Liver (tissue), 9 donors: ENCODE measurements around the gene DIAPH2. TPM values are rescaled to one million over a fixed set of nuclear protein-coding genes. Genes with fewer than 3 reads are reported as not detected.
A peak's percentile ranks its signal among the peaks of the same experiment; 100 is the strongest.

Experiments
- DNase-seq: peaks from one replicate; pipeline ENCODE4 v3.0.0-alpha.2; 2017; ENCODE audit warnings: low spot score
- H3K27ac ChIP-seq, 2 donors: one replicate each; pipeline ENCODE4 v1.7.0; 2013; ENCODE audit warnings: inconsistent platforms in 2 of 2, low read length in 2 of 2, control low read depth in 1 of 2, low read depth in 1 of 2, mild to moderate bottlenecking in 1 of 2
- H3K27me3 ChIP-seq, 4 donors: one replicate each; pipeline versions ENCODE4 v1.6.1 to v1.7.0; 2013; ENCODE audit warnings: low read length in 3 of 4, inconsistent platforms in 1 of 4, mild to moderate bottlenecking in 1 of 4, moderate library complexity in 1 of 4; ENCODE audit not compliant: control insufficient read depth in 4 of 4, insufficient read depth in 4 of 4
- H3K36me3 ChIP-seq, 4 donors: one replicate each; pipeline versions ENCODE4 v1.6.1 to v1.7.0; 2013; ENCODE audit warnings: low read length in 3 of 4, mild to moderate bottlenecking in 3 of 4, low read depth in 1 of 4, moderate library complexity in 1 of 4; ENCODE audit not compliant: control insufficient read depth in 4 of 4, insufficient read depth in 3 of 4
- H3K4me1 ChIP-seq, 4 donors: one replicate each; pipeline versions ENCODE4 v1.6.1 to v1.7.0; 2013; ENCODE audit warnings: low read length in 3 of 4, mild to moderate bottlenecking in 3 of 4, moderate library complexity in 1 of 4; ENCODE audit not compliant: control insufficient read depth in 4 of 4, insufficient read depth in 4 of 4
- H3K4me3 ChIP-seq, 3 donors: one replicate each; pipeline versions ENCODE4 v1.6.1 to v1.7.0; 2013; ENCODE audit warnings: low read length in 3 of 3, control low read depth in 1 of 3, low read depth in 1 of 3, mild to moderate bottlenecking in 1 of 3
- H3K9ac ChIP-seq, 2 donors: one replicate each; pipeline ENCODE4 v1.7.0; 2013; ENCODE audit warnings: low read length in 2 of 2, mild to moderate bottlenecking in 2 of 2, moderate library complexity in 2 of 2, control low read depth in 1 of 2, low read depth in 1 of 2
- H3K9me3 ChIP-seq, 4 donors: one replicate each; pipeline versions ENCODE4 v1.6.1 to v1.7.0; 2013; ENCODE audit warnings: low read length in 3 of 4; ENCODE audit not compliant: control insufficient read depth in 4 of 4
- CTCF ChIP-seq: fragments of 150-350 bp; IDR thresholded peaks from 2 replicates; pipeline ENCODE4 v1.5.1; 2017; ENCODE audit warnings: improper control_type of control experiment, low read depth, low read length; ENCODE audit not compliant: missing input control
- EGR1 ChIP-seq, 2 donors: IDR thresholded peaks; 2 replicates each; pipeline ENCODE4 v1.6.1; 2016 to 2018; ENCODE audit warnings: antibody characterized with exemption in 2 of 2, low read depth in 2 of 2
- FOXA1 ChIP-seq: IDR thresholded peaks from 2 replicates; pipeline ENCODE4 v1.6.1; 2016; ENCODE audit warnings: antibody characterized with exemption
- FOXA2 ChIP-seq: IDR thresholded peaks from 2 replicates; pipeline ENCODE4 v1.6.1; 2016; ENCODE audit warnings: antibody characterized with exemption
- GABPA ChIP-seq, 2 donors: IDR thresholded peaks in 1 of 2; conservative IDR thresholded peaks in 1 of 2; 2 replicates each; pipeline ENCODE4 v1.6.1; 2016; ENCODE audit warnings: antibody characterized with exemption in 2 of 2, mild to moderate bottlenecking in 1 of 2, moderate library complexity in 1 of 2
- HNF4A ChIP-seq, 2 donors: conservative IDR thresholded peaks; 2 replicates each; pipeline ENCODE4 v1.6.1; 2016; ENCODE audit warnings: antibody characterized with exemption in 2 of 2, mild to moderate bottlenecking in 2 of 2
- JUND ChIP-seq, 2 donors: IDR thresholded peaks; 2 replicates each; pipeline ENCODE4 v1.6.1; 2016; ENCODE audit warnings: antibody characterized with exemption in 2 of 2
- NR2F2 ChIP-seq: IDR thresholded peaks from 2 replicates; pipeline ENCODE4 v1.6.1; 2016; ENCODE audit warnings: antibody characterized with exemption
- RAD21 ChIP-seq, 2 donors: IDR thresholded peaks; 2 replicates each; pipeline ENCODE4 v1.6.1; 2016; ENCODE audit warnings: antibody characterized with exemption in 2 of 2, mild to moderate bottlenecking in 2 of 2
- RXRA ChIP-seq, 2 donors: IDR thresholded peaks; 2 replicates each; pipeline ENCODE4 v1.6.1; 2017 to 2018; ENCODE audit warnings: antibody characterized with exemption in 2 of 2, mild to moderate bottlenecking in 1 of 2
- SP1 ChIP-seq: IDR thresholded peaks from 2 replicates; pipeline ENCODE4 v1.6.1; 2018; ENCODE audit warnings: antibody characterized with exemption, mild to moderate bottlenecking
- TAF1 ChIP-seq: conservative IDR thresholded peaks from 2 replicates; pipeline ENCODE4 v1.6.1; 2016; ENCODE audit warnings: antibody characterized with exemption, mild to moderate bottlenecking
- WGBS: extraction: QIAGEN DNeasy Blood & Tissue Kit; methylation state at CpG from one replicate; pipeline ENCODE4 v1.1.7; 2013; 5-methylcytosine and 5-hydroxymethylcytosine counted together
- polyA plus RNA-seq, 2 donors: library from polyadenylated mRNA; stranded (reverse) in 1 of 2; unstranded in 1 of 2; fragments of 200-250 nt in 1 of 2; fragments of >200 nt in 1 of 2; fragmentation: Nextera tagmentation in 1 of 2; extraction: Ambion mirVana in 1 of 2; gene quantifications; one replicate each; pipeline versions ENCODE4 v1.2.1 to v1.2.3, GENCODE V29; 2013 to 2015
- total RNA-seq, 2 donors: library from RNA; depleted of rRNA; stranded (reverse); fragments of >200 nt; gene quantifications; one replicate each; pipeline ENCODE4 v1.2.3, GENCODE V29; 2014
- TF ChIP-seq, protein P1 (sequence below): IDR thresholded peaks from 2 replicates; pipeline ENCODE4 v1.6.1; 2016; ENCODE audit warnings: antibody characterized with exemption
- TF ChIP-seq, protein P2 (sequence below): IDR thresholded peaks from 2 replicates; pipeline ENCODE4 v1.6.1; 2016; ENCODE audit warnings: antibody characterized with exemption
- donor health status: healthy.
- donor health status: healthy.
- donor health status: healthy.
- donor health status: healthy.
- donor health status: healthy.

Gene DIAPH2
- total and polyA plus RNA-seq, 4 donors = 2.7 to 16.6 (median 5.3) TPM

GRCh38 chrX:97026406-97026805 lies 341.8 kb downstream of the DIAPH2 start:
- Histone ChIP-seq H3K9ac (no peak overlapping the region), H3K27ac (no peak overlapping the region), H3K36me3 (no peaks in the 10 kb centered on the region), H3K4me3 (no peak overlapping the region), H3K4me1 (no peaks in the 10 kb centered on the region), H3K9me3 (no peaks in the 10 kb centered on the region), H3K27me3 (no peaks in the 10 kb centered on the region)
- TF ChIP-seq, protein P1, sequence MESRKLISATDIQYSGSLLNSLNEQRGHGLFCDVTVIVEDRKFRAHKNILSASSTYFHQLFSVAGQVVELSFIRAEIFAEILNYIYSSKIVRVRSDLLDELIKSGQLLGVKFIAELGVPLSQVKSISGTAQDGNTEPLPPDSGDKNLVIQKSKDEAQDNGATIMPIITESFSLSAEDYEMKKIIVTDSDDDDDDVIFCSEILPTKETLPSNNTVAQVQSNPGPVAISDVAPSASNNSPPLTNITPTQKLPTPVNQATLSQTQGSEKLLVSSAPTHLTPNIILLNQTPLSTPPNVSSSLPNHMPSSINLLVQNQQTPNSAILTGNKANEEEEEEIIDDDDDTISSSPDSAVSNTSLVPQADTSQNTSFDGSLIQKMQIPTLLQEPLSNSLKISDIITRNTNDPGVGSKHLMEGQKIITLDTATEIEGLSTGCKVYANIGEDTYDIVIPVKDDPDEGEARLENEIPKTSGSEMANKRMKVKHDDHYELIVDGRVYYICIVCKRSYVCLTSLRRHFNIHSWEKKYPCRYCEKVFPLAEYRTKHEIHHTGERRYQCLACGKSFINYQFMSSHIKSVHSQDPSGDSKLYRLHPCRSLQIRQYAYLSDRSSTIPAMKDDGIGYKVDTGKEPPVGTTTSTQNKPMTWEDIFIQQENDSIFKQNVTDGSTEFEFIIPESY = no peak
- TF ChIP-seq TAF1 (no peak), NR2F2 (no peak), HNF4A (conservative IDR thresholded peaks at IDR 0.05) (no peak), RAD21 (IDR thresholded peaks at IDR 0.05) (peak; percentile 45 to 66), RXRA (IDR thresholded peaks at IDR 0.05) (no peak)
- TF ChIP-seq, protein P2, sequence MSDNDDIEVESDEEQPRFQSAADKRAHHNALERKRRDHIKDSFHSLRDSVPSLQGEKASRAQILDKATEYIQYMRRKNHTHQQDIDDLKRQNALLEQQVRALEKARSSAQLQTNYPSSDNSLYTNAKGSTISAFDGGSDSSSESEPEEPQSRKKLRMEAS = no peak
- WGBS = 78% methylated on average over 2 of the region's 2 CpGs
- DNase-seq = no peak

DNA sequence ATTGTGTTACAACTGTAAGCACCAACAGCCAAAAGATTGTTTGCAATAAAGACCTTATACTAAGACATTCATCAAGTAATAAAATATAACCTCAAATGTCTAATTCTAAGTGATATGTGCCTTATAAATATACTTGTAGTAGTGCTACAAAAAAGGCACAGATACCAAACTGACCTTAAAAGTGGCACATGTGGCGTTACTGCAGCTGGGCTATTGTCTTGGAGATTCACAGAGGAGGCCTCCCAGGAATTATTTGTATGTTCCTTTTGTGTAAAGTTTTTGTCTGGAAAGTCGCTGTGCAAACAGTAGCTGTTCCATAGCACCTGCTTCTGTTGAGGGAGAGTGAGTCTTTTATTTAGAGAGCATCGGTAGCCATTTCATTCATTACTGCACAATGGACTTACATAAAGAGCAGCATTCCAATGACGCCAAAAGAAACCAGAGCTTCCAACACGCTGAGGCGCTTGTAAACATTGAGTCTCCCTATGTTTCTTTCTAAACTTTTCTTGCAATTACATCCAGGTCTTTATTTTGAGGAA lies 342.8 kb downstream of the DIAPH2 start:
- WGBS = 83% methylated on average over 6 of the region's 6 CpGs
- H3K9me3 ChIP-seq = no peaks in the 10 kb centered on the region
- no peak overlapping the region for H3K27ac ChIP-seq
- no peak overlapping the region for H3K9ac ChIP-seq
- H3K4me1 ChIP-seq = no peaks in the 10 kb centered on the region
- DNase-seq = no peak
- H3K36me3 ChIP-seq = no peaks in the 10 kb centered on the region
- H3K27me3 ChIP-seq = no peaks in the 10 kb centered on the region
- TF ChIP-seq HNF4A (conservative IDR thresholded peaks at IDR 0.05) = no peak
- TF ChIP-seq RXRA (IDR thresholded peaks at IDR 0.05) = no peak
- H3K4me3 ChIP-seq = no peak overlapping the region

GRCh38 chrX:97030463-97030862 lies 345.8 kb downstream of the DIAPH2 start:
- no peaks in the 10 kb centered on the region for H3K27me3 ChIP-seq
- 84% methylated on average over 2 of the region's 2 CpGs for WGBS
- no peaks in the 10 kb centered on the region for H3K4me1 ChIP-seq
- TF ChIP-seq FOXA1 = no peak
- TF ChIP-seq CTCF = no peak
- TF ChIP-seq FOXA2 = no peak
- TF ChIP-seq EGR1 (IDR thresholded peaks at IDR 0.05; ENCODE audit: low read depth in 2 of 2) = no peak
- TF ChIP-seq, protein P1 = no peak
- no peak for TF ChIP-seq GABPA (IDR thresholded peaks at IDR 0.05 in 1 of 2, conservative IDR thresholded peaks at IDR 0.05 in 1 of 2)
- TF ChIP-seq RXRA (IDR thresholded peaks at IDR 0.05) = no peak
- no peak for TF ChIP-seq JUND (IDR thresholded peaks at IDR 0.05)
- TF ChIP-seq, protein P2 = no peak
- no peak for TF ChIP-seq SP1
- no peak for TF ChIP-seq HNF4A (conservative IDR thresholded peaks at IDR 0.05)
- TF ChIP-seq TAF1 = no peak
- no peak overlapping the region for H3K9ac ChIP-seq
- no peaks in the 10 kb centered on the region for H3K9me3 ChIP-seq
- H3K27ac ChIP-seq = no peak overlapping the region
- no peaks in the 10 kb centered on the region for H3K36me3 ChIP-seq
- DNase-seq = no peak
- no peak overlapping the region for H3K4me3 ChIP-seq
